Left renal cortex interstitium (tissue), 4 donors: ENCODE data around the gene MC5R. TPM values are rescaled to one million over a fixed set of nuclear protein-coding genes. Genes with fewer than 3 reads are reported as not detected.

ENCODE experiments used
- DNase-seq, 4 donors: peaks; one replicate each; pipeline ENCODE4 v3.0.0-alpha.2; 2013; ENCODE audit warnings: low read depth in 4 of 4, low spot score in 2 of 4, missing footprints in 1 of 4
- polyA plus RNA-seq, 4 donors: library from polyadenylated mRNA; unstranded; fragments of 120-200 nt; gene quantifications; one replicate each; pipeline ENCODE4 v1.2.1, GENCODE V29; 2013; ENCODE audit not compliant: insufficient read length in 4 of 4

MC5R gene
- under 1 TPM; 0.09 to 0.64 (median 0.14) TPM for polyA plus RNA-seq

DNA sequence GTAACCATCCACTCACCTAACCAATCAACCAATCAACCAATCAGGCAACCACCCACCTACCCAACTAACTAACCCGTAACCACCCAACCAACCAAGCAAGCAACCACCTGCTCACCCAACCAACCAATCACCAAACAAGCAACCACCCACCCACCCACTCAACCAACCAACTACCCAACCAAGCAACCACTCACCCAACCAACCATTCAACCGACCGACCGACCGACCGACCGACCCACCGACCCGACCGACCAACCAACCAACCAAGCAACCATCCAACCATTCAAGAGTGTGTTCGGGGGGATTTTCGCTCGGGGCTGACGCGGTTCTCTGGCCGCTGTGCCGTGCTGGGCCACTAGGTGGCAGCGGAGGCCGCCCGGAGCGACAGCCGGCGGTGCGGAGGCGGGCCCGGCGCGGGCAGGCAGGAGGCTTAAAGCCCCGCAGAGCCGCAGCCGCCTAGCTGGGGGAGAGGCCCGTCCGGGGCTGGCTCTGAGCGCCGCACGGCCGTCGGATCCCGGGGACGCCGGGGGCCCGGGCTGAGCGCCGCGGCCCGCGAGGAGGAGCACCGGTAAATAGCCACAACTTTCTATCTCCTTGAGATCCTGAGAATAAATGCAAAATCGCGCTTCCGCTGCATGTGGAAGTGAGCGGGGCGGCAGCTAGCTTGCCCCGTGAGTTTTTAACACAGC lies at the start of gene MC5R:
TSS of gene MC5R (plus strand) at position 443 of the 689 bp plus-strand sequence. CDS start 1,617 bp downstream, outside the sequence.
- DNase-seq, result no peak

DNA sequence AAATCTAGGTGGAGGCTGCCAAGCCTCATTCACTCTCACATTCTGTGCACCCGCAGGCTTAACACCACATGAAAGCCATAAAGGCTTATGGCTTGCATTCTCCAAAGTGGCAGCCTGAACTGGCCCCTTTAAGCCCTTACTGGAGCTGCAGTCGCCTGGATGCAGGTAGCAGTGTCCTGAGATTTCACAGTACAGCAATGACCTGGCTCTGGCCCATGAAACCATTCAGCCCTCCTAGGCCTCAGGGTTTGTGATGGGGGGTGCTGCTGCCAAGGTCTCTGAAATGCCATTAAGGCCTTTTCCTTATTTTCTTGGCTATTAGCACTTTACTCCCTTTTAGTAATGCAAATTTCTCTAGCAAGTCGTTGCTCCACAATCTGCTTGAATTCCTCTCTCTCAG lies 48.9 kb upstream of the MC5R start:
- DNase-seq, result no peak

DNA sequence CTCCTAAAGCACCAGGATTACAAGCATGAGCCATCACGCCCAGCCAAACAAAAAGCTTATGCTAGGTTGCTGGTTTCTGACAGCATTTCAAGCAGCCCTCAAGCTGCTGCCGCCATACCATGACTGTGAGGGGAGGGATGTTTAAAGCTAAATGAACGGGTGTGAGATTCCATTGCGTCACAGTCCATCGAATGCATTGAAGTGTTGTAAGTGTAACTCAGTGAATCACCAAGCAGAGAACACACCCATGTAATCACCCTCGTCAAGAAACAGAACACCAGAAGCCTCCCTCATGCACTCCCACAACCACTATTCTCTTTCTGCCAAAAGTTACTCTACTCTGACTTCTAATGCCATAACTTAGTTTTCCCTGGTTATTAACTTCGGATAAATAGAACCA lies 32.8 kb upstream of the MC5R start:
- DNase-seq, result no peak

DNA sequence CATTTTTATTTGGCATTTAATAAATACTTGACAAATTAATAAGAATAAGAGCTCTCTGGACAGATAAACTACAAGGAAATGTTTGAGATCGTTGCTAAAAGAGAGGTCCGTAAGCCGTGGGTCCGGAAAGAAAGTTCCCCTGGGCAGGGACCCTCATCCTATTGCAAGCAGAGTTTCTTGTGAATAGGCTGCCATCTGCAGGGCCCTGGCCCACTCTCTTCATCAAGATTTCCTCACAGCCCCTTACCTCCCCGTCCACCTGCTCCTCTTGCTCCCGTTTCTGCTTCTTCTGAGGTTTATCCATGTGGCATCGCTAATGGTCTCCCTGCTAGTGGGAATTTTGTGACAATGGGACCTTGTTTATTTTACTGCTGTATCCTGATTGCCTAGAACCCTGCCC lies 30.1 kb upstream of the MC5R start:
- DNase-seq, result no peak

DNA sequence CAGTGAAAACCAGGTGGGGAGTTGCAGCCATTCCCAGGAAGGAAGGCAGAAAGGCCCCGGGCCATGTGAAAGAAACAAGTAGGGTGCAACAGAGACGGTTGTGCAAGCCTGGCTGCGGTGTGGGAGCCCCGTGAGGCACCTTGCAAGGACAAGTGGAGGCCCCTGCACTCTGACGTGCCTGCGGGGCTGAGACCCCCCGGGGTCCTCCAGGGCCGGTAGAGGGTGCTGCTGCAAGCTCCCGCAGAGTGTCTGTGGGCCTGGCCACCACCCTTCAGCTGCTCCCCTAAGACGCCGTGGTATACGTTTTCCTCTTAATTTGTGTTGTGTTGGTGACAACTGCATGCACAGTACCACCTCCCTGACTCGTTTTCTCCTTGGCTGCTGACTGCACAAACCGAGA lies 27.4 kb upstream of the MC5R start:
- DNase-seq, result no peak

DNA sequence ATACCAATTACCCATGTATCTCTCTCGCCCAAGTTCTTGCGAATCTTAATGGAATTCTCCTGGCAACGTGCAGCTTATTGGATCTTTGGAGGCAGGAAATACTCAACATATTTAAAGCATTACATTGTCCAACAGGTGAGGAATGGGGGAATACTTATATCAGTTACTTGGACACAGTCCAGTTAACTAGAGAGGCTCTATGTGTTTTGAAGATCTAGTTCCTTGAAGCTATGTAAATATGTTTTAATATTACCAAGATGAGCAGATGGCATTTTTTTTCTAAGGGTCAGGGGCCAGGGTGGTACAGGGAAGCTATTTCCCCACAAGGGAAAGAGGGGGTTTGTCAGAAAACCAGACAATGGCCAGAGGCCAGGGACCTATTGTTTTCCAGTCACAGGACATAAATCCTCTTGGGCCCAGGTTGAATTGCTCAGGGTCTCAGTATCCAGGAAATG lies 26.8 kb upstream of the MC5R start:
- DNase-seq, result no peak

DNA sequence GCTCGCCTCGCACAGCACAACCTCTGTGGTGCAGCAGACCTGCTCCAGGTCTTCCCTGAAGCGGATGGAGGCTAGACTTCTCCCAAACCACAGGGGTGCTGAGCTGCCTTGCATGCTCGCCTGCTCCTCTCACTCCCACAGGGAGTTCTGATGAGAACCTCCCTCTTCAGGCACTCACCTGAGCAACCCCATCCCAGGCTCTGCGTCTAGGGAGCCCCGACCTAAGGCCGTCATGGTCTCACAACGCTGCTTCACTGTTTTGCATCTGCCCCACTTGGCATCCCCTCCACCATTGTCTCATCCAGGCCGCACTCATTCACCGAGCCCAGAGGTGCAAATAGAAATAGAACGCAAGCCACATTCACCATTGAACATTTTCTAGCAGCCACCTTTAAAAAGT lies 24.6 kb upstream of the MC5R start:
- no peak for DNase-seq

DNA sequence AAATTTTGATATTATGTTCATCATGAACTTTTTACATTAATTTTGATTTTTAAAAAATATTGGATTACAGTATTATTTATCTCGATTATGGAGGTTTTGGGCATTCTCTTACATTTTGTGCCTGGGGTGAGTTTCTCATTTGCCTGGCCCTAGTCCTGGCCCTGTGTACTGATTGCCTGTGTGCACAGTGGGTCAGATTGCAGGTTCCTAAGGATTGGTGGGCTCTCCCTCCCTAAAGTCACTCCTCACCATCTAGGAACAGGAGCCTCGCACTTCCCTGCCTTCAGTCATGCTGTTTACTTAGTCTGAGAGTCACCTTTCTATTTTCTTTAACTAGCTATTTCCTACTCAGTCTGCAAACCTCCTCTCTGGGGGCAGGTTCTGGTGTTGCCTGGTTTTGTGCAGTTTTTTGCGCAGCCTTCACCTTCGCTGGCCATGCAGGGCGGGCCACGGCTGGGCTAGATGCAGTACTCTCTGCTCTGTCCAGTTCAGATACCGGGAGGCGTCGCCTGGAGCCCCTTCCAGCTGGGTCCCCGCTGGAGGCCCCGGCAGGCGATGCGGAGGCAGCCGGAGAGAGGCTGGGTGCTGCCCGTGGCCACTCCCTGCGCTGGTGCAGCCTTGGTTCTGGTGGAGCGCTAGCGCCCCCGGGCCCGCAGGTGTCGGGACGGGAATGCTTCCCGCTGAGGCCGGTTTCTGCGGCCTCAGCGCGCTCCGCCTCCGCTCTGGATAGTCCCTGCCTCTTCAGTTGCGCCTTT lies 23.3 kb upstream of the MC5R start:
- peak in 2 of 4 donors; percentile 41 to 68 for DNase-seq

DNA sequence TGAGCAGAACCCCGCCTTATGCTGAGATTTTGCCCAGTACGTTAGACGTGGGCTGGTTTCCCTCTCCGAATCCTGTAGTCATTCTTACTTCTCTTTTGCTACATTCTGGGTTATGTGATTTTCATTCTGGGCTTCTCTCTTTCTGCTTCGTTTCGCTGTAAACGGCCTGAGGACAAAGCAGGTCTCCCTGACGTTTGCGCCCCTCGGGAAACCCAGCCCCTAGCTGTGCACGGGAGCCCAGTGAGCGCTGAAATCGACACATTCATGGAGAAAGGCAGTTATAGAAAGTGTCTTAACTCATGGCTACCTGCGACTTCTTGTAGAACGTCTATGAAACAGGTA lies 22.7 kb upstream of the MC5R start:
- DNase-seq, result no peak

DNA sequence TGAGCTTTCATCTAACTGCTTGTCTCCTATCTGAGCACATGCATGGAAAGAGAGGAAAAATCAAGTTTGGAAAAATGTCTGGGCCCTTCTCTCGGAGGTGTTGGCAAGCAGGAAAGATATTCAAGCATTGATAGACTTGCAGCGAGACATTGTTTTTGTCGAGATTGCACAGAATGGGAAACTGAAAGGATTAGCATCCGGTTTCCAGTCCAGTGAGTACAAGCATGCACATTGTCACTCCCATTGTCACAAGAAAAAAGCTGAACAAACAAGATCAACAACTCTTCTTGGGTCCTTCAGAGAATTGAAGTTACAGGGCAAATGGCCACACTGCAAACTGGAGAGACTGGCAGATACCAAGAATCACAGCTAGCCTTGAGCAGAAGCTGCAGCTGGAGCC lies 19.6 kb upstream of the MC5R start:
- DNase-seq, result no peak

DNA sequence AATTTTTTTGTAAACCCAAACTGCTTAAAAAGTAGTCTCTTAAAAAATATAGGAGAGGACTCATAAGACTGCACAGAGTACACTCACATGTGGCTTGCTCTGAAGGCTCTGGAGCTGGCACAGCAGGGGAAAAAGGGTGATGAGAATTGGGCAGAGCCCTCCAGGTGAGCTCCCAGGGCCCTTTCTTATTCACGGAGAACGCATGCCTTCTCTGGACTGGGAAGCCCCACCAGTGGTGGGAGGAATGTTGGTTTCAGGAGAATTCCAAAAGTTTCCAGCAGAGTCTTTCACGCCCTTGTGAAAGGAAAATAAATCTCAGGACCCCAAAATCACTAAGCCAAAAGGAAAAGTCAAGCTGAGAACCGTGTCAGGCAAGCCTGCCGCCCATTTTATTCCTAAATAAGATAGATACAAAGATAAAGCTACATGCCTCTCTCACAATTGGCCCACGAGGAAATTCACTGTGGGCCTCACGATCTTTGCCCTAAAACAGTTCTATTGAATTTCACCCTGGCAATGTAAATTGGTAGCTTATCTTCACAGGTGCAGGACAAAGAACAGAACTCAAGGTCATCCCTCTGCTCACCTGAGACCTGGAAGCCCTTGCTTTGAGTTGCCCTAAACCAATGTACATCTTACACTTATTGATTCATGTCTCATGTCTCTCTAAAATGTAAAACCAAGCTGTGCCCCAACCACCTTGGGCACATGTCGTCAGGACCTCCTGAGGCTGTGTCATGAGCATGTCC lies 15.5 kb upstream of the MC5R start:
- DNase-seq, result no peak

DNA sequence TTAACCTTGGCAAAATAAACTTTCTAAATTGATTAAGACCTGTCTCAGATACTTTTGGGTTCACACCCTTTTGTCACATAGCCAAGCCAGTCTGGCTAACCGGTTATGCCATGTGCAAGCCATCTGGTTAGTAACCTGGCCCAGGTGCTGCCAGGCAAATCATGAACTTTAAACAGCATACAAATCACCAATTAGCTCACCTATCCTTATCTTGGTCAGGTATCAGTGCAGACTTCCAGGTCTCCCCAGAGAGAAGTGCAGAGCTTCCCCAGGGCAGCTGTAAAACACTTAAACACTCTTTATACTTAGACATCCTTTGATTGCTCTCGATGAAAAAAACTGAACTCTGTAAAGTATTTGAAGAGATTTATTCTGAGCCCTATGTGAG lies 14.9 kb upstream of the MC5R start:
- no peak for DNase-seq

DNA sequence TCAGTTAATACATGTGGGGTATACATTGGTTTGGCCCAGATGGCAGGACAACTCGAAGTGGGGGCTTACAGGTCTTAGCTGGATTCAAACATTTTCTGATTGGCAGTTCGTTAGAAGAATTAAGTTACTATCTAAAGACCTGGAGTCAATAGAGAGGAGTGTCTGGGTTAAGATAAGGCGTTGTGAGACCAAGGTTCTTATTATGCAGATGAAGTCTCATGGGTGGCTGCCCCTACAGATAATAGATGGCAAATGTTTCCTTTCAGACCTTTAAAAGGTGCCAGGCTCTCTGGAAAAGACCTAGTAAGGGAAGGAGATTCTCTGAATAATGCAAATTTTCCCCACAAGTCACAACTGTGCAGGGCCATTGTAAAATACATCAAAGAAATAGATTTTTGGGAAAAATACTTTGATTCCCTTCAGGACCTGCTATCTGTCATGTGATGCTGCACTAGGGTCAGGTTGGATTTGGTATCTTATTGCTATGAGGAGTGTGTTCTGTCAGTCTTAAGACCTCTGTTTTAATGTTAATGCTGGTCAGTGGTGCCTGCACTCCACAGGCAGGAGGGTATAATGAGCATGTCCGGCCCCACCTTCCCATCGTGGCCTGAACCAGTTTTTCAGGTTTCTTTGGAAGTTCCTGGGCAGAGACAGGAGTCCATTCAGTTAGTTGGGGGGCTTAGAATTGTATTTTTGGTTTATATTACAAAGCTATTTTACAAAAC lies 14.3 kb upstream of the MC5R start:
- DNase-seq, result no peak

DNA sequence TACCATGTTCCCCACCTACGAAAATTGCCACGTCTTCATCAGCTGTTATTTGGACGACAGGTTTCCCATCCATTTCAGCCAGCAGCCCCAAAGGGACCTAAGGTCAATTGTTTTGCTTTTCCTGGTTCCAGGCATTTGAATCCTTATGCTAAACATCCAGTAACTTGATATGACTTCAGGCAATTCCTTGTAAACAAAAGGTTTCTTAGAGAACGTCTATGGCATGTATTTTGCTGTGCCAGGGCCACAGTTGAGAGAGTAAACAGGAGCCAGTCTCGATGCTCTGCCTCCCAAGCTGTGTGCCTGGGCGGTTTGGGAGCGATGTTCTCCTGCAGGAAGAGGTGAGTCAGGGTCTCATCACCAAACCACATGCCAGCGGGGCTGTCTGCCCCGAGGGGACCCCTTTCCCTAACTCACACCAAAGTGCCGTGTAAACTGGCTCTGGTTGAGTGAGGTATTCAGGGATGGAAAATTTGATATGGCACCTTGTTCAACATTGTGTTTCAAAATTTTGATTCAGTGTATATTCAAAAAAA lies 12.9 kb upstream of the MC5R start:
- no peak for DNase-seq

DNA sequence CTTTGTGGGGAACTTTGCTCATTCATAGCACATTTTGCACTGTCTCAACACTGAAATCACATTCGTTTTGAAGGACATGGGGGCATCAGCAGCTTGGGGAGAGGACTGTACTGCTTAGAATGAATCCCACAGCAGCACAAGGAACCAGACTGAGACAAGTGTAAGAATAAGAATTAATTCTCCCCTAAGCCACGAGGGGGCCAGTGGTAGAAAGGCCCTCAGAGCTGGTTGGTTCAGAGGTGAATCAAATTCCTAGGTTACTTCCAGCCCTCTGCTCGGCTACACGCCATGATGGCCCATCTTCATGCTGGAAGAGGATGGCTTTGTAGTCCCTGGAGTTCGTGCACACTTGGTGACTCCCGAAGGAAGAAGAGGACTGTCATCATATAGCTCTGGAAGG lies 12.0 kb upstream of the MC5R start:
- no peak for DNase-seq

DNA sequence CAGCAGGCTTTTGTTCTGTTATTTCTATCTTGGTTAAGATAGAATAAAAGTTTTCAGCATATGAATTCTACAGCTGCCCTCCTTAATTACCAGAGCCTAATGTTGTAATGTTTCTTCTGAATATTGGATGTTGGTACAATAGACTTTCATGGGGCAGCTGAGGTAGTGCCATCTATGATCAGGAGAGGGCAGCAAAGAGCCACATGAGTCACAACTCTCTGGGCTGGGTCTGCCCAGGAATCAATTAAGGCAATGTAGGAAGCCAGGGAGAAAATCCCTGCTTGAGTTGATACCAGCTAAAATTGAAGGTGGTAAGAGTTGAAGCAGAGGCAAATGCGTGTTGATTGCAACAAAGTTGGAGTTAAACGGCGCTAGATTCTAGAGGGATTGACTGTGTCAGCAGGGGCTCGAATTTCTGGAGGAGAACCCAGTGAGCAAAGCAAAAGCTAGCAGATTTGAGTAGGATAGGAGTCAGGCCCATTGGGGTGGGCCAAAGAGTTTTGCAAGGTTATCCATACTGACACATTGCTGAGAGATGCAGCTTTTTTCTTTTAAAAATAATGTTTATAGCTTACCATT lies 10.6 kb upstream of the MC5R start:
- peak in 1 of 4 donors; percentile 77 for DNase-seq

DNA sequence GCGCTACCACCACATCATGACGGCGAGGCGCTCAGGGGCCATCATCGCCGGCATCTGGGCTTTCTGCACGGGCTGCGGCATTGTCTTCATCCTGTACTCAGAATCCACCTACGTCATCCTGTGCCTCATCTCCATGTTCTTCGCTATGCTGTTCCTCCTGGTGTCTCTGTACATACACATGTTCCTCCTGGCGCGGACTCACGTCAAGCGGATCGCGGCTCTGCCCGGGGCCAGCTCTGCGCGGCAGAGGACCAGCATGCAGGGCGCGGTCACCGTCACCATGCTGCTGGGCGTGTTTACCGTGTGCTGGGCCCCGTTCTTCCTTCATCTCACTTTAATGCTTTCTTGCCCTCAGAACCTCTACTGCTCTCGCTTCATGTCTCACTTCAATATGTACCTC lies 2.3 kb downstream of the MC5R start:
- no peak for DNase-seq

DNA sequence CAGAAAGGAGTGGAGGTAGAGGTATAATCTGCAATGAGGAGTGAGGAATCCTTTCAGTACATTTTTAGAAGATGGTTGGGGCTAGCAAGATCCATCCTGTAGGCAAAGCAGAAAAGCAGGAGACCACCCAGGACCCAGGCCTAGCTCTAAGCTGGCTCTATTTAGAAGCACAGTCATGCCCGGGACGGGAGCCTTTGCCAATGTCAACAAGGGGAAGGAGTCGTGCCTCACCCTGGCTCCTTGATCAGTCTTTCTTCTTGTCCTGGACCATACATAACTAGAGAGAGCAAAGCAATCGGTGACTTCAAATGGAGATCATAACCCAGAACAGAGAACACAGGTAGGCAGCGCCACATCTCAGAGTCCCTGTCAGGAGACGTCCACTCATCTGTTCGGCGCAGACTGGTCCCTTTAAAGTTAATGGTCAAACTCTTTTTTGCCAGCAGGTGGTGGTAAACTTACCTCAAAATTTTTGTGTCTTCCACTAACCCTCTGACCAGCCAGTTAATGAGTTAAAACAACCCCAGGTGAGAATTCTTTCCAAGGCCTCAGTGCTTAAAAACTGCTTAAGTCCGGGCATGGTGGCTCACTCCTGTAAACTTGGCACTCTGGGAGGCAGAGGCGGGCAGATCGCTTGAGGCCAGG lies 8.0 kb downstream of the MC5R start:
- DNase-seq, result no peak

DNA sequence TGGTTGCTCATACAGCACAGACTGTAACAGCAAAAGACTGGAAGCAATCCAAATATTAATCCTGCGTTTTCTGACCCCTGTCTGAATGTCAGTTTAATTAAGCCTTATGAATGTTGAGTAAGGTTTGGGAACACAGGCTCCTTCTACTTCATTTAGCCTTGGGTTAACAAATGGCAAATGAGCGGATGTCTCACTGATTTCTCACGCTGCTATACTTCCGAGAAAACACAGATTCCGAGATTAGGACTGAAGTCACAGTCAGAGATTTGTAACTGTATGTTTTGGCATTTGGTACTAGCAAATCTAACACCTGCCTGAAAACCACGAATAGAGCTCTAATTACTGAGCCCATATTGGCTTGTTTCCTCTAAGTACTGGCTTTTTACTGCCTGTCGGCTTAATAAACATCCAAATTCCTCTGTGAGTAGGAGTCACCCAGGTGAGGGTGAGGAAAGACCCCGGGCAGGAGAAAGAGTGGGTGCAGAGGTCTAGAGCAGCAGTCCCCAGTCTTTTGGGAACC lies 10.6 kb downstream of the MC5R start:
- no peak for DNase-seq

DNA sequence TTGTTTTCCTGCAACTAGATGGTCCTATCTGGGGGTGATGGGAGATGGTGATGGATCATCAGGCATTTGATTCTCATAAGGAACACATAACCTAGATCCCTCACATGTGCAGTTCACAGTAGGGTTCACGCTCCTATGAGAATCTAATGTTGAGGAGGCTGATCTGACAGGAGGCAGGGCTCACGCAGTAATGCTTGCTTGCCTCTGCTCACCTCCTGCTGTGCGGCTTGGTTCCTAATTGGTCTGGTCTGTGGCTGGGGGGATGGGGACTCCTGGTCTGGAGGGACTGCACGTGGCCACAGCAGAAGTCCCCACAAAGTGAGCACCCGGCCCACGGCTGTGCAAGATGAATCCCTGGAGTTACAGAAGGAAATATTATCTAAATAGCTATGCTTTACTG lies 11.3 kb downstream of the MC5R start:
- no peak for DNase-seq
